SK-N-SH (cell line): ENCODE measurements around the gene FBXL5. TPM values are rescaled to one million over a fixed set of nuclear protein-coding genes. Genes with fewer than 3 reads are reported as not detected.

Experiments used
- CTCF ChIA-PET: fragments of 300-600, 350-600 bp; formaldehyde crosslinking; extraction: SDS; loops from one replicate; lab custom pipeline; 2021; lab: Yijun Ruan, JAX
- POLR2A ChIA-PET: fragments of 350-600 bp; sonication (Branson Sonifier 250); formaldehyde crosslinking; extraction: SDS; loops from one replicate; lab custom pipeline; 2020; ENCODE audit warnings: antibody characterized with exemption, inconsistent platforms; lab: Yijun Ruan, JAX
- DNase-seq: peaks from one replicate; pipeline ENCODE4 v3.0.0; 2012
- H2AFZ ChIP-seq: fragments of 200-600 bp; sonication (generic); 2 replicates; pipeline ENCODE4 v1.8.1; 2016; ENCODE audit warnings: antibody characterized with exemption, mild to moderate bottlenecking, low read depth
- H3F3A ChIP-seq: fragments of 200-600 bp; sonication (generic); replicated peaks from 2 replicates; pipeline ENCODE3; 2016; ENCODE audit warnings: antibody characterized with exemption, mild to moderate bottlenecking; ENCODE audit not compliant: insufficient read depth
- H3K27ac ChIP-seq, 2 experiments: fragments of 200-500 bp in 1 of 2; fragments of 200-600 bp in 1 of 2; sonication (Bioruptor generic) in 1 of 2; sonication (generic), shearing (Covaris generic) in 1 of 2; 2 replicates each; pipeline versions ENCODE4 v1.5.1 to v1.6.1; 2014 to 2016; ENCODE audit warnings: low read depth in 2 of 2, inconsistent platforms in 1 of 2, low read length in 1 of 2, mild to moderate bottlenecking in 1 of 2, mixed read lengths in 1 of 2
- H3K27me3 ChIP-seq: fragments of 200-600 bp; sonication (generic), shearing (Covaris generic); 2 replicates; pipeline ENCODE4 v1.6.1; 2016; ENCODE audit warnings: mixed run types; ENCODE audit not compliant: insufficient read depth
- H3K36me3 ChIP-seq, 2 experiments: fragments of 200-500 bp in 1 of 2; fragments of 200-600 bp in 1 of 2; sonication (Bioruptor generic) in 1 of 2; sonication (generic) in 1 of 2; replicated peaks in 1 of 2; 2 replicates each; pipeline versions ENCODE3 to v1.5.1; 2014 to 2016; ENCODE audit warnings: low read length in 1 of 2, mild to moderate bottlenecking in 1 of 2; ENCODE audit not compliant: insufficient read depth in 2 of 2, control insufficient read depth in 1 of 2
- H3K4me1 ChIP-seq, 2 experiments: fragments of 200-500 bp in 1 of 2; fragments of 200-600 bp in 1 of 2; sonication (Bioruptor generic) in 1 of 2; sonication (generic), shearing (Covaris generic) in 1 of 2; 2 replicates each; pipeline versions ENCODE4 v1.5.1 to v1.6.1; 2014 to 2016; ENCODE audit warnings: low read depth in 1 of 2, low read length in 1 of 2, mixed run types in 1 of 2; ENCODE audit not compliant: insufficient read depth in 2 of 2, control insufficient read depth in 1 of 2
- H3K4me2 ChIP-seq: fragments of 200-600 bp; sonication (generic), shearing (Covaris generic); 2 replicates; pipeline ENCODE4 v1.6.1; 2017; ENCODE audit warnings: mixed run types
- H3K4me3 ChIP-seq, 2 experiments: fragments of 200-500 bp in 1 of 2; fragments of 200-600 bp in 1 of 2; sonication (Bioruptor generic) in 1 of 2; sonication (generic), shearing (Covaris generic) in 1 of 2; 2 replicates each; pipeline versions ENCODE4 v1.5.1 to v1.8.1; 2014 to 2016; ENCODE audit warnings: low read depth in 2 of 2, inconsistent platforms in 1 of 2, low read length in 1 of 2, mild to moderate bottlenecking in 1 of 2, mixed read lengths in 1 of 2, moderate library complexity in 1 of 2
- H3K79me2 ChIP-seq: fragments of 200-600 bp; sonication (generic); 2 replicates; pipeline ENCODE4 v1.8.1; 2017; ENCODE audit warnings: mild to moderate bottlenecking; ENCODE audit not compliant: insufficient read depth
- H3K9ac ChIP-seq: fragments of 200-600 bp; sonication (generic); 2 replicates; pipeline ENCODE4 v1.6.1; 2017; ENCODE audit warnings: mixed run types
- H3K9me2 ChIP-seq: fragments of 200-600 bp; sonication (generic); 2 replicates; pipeline ENCODE4 v1.6.1; 2017; ENCODE audit warnings: mixed run types
- H3K9me3 ChIP-seq: fragments of 200-600 bp; sonication (generic); 2 replicates; pipeline ENCODE4 v1.6.1; 2017; ENCODE audit warnings: mixed run types, mild to moderate bottlenecking, moderate library complexity
- H4K20me1 ChIP-seq: fragments of 200-600 bp; sonication (generic); 2 replicates; pipeline ENCODE4 v1.6.1; 2017; ENCODE audit warnings: mild to moderate bottlenecking, mixed run types; ENCODE audit not compliant: insufficient read depth
- CHD2 ChIP-seq: fragments of 150-350 bp; IDR thresholded peaks from 2 replicates; pipeline ENCODE4 v1.6.1; 2018; ENCODE audit warnings: low read length; ENCODE audit not compliant: partially characterized antibody
- ELF1 ChIP-seq: IDR thresholded peaks from 2 replicates; pipeline ENCODE4 v1.4.0; 2012
- EP300 ChIP-seq, 2 experiments: IDR thresholded peaks; 2 replicates each; pipeline versions ENCODE4 v1.4.0 to v1.6.1; 2012; ENCODE audit warnings: borderline replicate concordance in 1 of 2, low read depth in 1 of 2, low read length in 1 of 2
- EZH2phosphoT487 ChIP-seq: fragments of 200-600 bp; sonication (generic); IDR thresholded peaks from 2 replicates; pipeline ENCODE4 v1.6.1; 2017; ENCODE audit warnings: low read depth, mixed run types, mild to moderate bottlenecking, antibody characterized with exemption, moderate library complexity, borderline replicate concordance
- FOSL2 ChIP-seq: IDR thresholded peaks from 2 replicates; pipeline ENCODE4 v1.4.0; 2012; ENCODE audit warnings: low read depth, mild to moderate bottlenecking, moderate library complexity, borderline replicate concordance
- FOXJ3 ChIP-seq: sonication (generic); formaldehyde crosslinking; IDR thresholded peaks from 2 replicates; pipeline ENCODE4 v1.5.1; 2020; ENCODE audit warnings: mild to moderate bottlenecking, missing genetic modification reagents
- FOXM1 ChIP-seq: IDR thresholded peaks from 2 replicates; pipeline ENCODE4 v1.4.0; 2012; ENCODE audit warnings: low read depth, mild to moderate bottlenecking
- GABPA ChIP-seq: IDR thresholded peaks from 2 replicates; pipeline ENCODE4 v1.4.0; 2012; ENCODE audit warnings: low read depth, mild to moderate bottlenecking
- MEF2A ChIP-seq: IDR thresholded peaks from 2 replicates; pipeline ENCODE4 v1.4.0; 2012; ENCODE audit warnings: low read depth, borderline replicate concordance
- MXI1 ChIP-seq: IDR thresholded peaks from 2 replicates; pipeline ENCODE4 v1.6.1; 2012; ENCODE audit warnings: mild to moderate bottlenecking, low read depth, low read length, improper control_type of control experiment
- NFIC ChIP-seq: IDR thresholded peaks from 2 replicates; pipeline ENCODE4 v1.4.0; 2012; ENCODE audit warnings: borderline replicate concordance
- POLR2AphosphoS5 ChIP-seq: IDR thresholded peaks from 2 replicates; pipeline ENCODE4 v1.6.1; 2012; ENCODE audit warnings: low read depth, low read length
- RAD21 ChIP-seq: IDR thresholded peaks from 2 replicates; pipeline ENCODE4 v1.6.1; 2012; ENCODE audit warnings: mild to moderate bottlenecking, low read length
- RCOR1 ChIP-seq: fragments of 150-350 bp; IDR thresholded peaks from 2 replicates; pipeline ENCODE4 v1.6.1; 2017; ENCODE audit warnings: antibody characterized with exemption, low read length
- RFX5 ChIP-seq: IDR thresholded peaks from 2 replicates; pipeline ENCODE4 v1.6.1; 2012; ENCODE audit warnings: mild to moderate bottlenecking, improper control_type of control experiment, low read length
- RXRA ChIP-seq: IDR thresholded peaks from 2 replicates; pipeline ENCODE4 v1.4.0; 2012; ENCODE audit warnings: low read depth, mild to moderate bottlenecking, borderline replicate concordance
- SMC3 ChIP-seq: IDR thresholded peaks from 2 replicates; pipeline ENCODE4 v1.6.1; 2012; ENCODE audit warnings: low read depth, low read length, improper control_type of control experiment
- TAF1 ChIP-seq: IDR thresholded peaks from 2 replicates; pipeline ENCODE4 v1.6.1; 2012; ENCODE audit warnings: low read depth, mild to moderate bottlenecking, low read length, moderate library complexity, borderline replicate concordance
- TCF12 ChIP-seq: IDR thresholded peaks from 2 replicates; pipeline ENCODE4 v1.4.0; 2012
- TEAD4 ChIP-seq: IDR thresholded peaks from 2 replicates; pipeline ENCODE4 v1.4.0; 2012; ENCODE audit warnings: mild to moderate bottlenecking, borderline replicate concordance; ENCODE audit not compliant: insufficient read depth
- YY1 ChIP-seq: IDR thresholded peaks from 2 replicates; pipeline ENCODE4 v1.4.0; 2012; ENCODE audit warnings: low read depth, mild to moderate bottlenecking
- WGBS: methylation state at CpG from one replicate; pipeline ENCODE4 v1.1.6; 2017; ENCODE audit warnings: low lambda C conversion rate; 5-methylcytosine and 5-hydroxymethylcytosine counted together
- polyA plus RNA-seq, 3 experiments: library from polyadenylated mRNA; depleted of rRNA; stranded (reverse); fragments of >200 nt; gene quantifications; 2 replicates each; pipeline ENCODE4 v1.2.3, GENCODE V29; 2012
- TF ChIP-seq, protein P1 (sequence below): fragments of 200-600 bp; sonication (generic); IDR thresholded peaks from 2 replicates; pipeline ENCODE4 v1.6.1; 2017; ENCODE audit warnings: antibody characterized with exemption, mild to moderate bottlenecking, moderate library complexity
- TF ChIP-seq, protein P2 (sequence below): fragments of 150-350 bp; IDR thresholded peaks from 2 replicates; pipeline ENCODE4 v1.6.1; 2017; ENCODE audit warnings: antibody characterized with exemption, low read length, low read depth, borderline replicate concordance
- TF ChIP-seq, protein P3 (sequence below): IDR thresholded peaks from 2 replicates; pipeline ENCODE4; 2012
- TF ChIP-seq, protein P4 (sequence below): IDR thresholded peaks from 2 replicates; pipeline ENCODE4 v1.4.0; 2012; ENCODE audit warnings: low read depth, borderline replicate concordance

FBXL5 gene
- polyA plus RNA-seq, 1 of the 3 experiments (the other 2 are of a cell fraction), result 13.5 TPM

DNA sequence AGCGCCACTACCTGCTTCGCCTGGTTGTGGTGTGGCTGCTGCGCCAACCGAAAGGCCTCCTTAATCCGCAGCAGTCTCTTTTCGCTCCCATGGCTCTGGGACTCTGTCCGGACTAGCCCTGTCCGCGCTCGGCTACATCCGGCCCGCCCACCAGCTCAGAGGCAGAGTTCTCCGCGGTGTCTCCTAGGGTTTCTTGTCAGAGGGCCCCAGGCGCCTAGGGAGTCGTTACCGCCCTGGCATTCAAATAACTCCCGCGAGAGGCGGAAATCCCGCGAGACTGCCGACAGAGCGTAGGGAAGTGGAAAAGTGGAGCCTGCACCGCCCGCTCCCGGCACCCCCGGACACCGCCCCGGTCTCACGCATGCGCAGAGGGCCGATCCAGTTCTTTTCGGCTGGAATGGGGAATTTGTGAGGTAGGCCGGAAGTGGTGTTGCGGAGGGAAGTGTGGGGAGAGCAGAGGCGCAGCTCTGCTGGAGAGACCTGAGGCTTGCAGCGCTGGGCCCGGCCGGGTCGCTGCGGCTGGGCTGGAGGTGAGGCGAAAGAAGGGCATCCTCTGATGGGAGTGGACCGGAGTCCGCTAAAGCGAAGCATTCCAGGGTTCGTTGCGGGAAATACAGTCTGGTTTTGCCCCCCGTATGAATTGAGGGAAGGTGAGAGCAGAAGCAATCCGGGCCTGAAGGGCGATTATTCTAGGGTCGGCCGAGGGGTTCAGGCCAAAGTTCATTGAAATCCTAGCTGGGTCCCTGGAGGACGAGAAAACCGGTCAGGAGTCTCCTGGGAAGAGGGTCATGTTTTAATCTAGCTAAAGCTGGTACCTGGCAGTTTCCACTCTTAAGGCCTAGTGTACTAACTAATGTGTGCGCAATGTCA lies 26.4 kb upstream of the FBXL5 start, which contains the start of gene FAM200B:
Gene FAM200B, plus strand, starts transcription at position 456 of the 870 bp plus-strand sequence. CDS start 5,151 bp downstream, outside the sequence.
- Histone ChIP-seq H3K9me2 (no peaks in the 10 kb centered on the region), H3F3A (peaks cover 12% of the 10 kb centered on the region), H3K9me3 (no peaks in the 10 kb centered on the region), H3K36me3 (peaks cover 25 to 30% of the 10 kb centered on the region in 2 experiments), H2AFZ (peak within 1 kb of the TSS; percentile 83), H3K4me1 (peaks cover 14 to 31% of the 10 kb centered on the region in 2 experiments; a peak in 3 of 4 replicates), H3K27me3 (no peaks in the 10 kb centered on the region), H3K4me3 (peak within 1 kb of the TSS; percentile 85 to 96), H3K4me2 (peak within 1 kb of the TSS; percentile 75), H3K9ac (peak within 1 kb of the TSS; percentile 98), H3K79me2 (peaks cover 96% of the 10 kb centered on the region), H4K20me1 (no peaks in the 10 kb centered on the region), H3K27ac (peak within 1 kb of the TSS; percentile 96 to 98)
- POLR2A ChIA-PET, result interaction anchor here (1.5 to 2.5 kb wide), 2 partner anchors 27 to 202 kb away, joined by 3 to 15 read pairs; partner anchors contain the start of gene FBXL5
- DNase-seq, result peak; percentile 99
- CTCF ChIA-PET, result interaction anchor here (0.7 to 1.9 kb wide), 6 partner anchors 10 to 202 kb away, joined by 3 to 5 read pairs (median 3); no protein-coding TSS in a partner anchor
- WGBS, result 1% methylated on average over 28 of the region's 56 CpGs
- TF ChIP-seq RFX5 (no peak), ELF1 (peak; percentile 78), MXI1 (peak; percentile 93), GABPA (peak; percentile 72), TAF1 (peak; percentile 87), TCF12 (no peak), FOXJ3 (CRISPR knock-in tag) (no peak), NFIC (no peak), RAD21 (no peak), TEAD4 (peak; percentile 45; the same call in 1 of the 2 replicates), EZH2phosphoT487 (no peak), SMC3 (no peak), POLR2AphosphoS5 (peak; percentile 88), RCOR1 (peak; percentile 39; the same call in 1 of the 2 replicates), YY1 (no peak; the same call in 1 of the 2 replicates), CHD2 (peak; percentile 100), RXRA (no peak), FOSL2 (0 out of 2 replicates have a peak, but pooled peaks have one; percentile 23), EP300 (IDR thresholded peaks at IDR 0.05; ENCODE audit: borderline replicate concordance in 1 of 2, low read depth in 1 of 2, low read length in 1 of 2) (peak in 1 of 2 experiments; percentile 33; a peak in 1 of 4 replicates), MEF2A (no peak), FOXM1 (peak; percentile 46; the same call in 1 of the 2 replicates)
- TF ChIP-seq, protein P1, sequence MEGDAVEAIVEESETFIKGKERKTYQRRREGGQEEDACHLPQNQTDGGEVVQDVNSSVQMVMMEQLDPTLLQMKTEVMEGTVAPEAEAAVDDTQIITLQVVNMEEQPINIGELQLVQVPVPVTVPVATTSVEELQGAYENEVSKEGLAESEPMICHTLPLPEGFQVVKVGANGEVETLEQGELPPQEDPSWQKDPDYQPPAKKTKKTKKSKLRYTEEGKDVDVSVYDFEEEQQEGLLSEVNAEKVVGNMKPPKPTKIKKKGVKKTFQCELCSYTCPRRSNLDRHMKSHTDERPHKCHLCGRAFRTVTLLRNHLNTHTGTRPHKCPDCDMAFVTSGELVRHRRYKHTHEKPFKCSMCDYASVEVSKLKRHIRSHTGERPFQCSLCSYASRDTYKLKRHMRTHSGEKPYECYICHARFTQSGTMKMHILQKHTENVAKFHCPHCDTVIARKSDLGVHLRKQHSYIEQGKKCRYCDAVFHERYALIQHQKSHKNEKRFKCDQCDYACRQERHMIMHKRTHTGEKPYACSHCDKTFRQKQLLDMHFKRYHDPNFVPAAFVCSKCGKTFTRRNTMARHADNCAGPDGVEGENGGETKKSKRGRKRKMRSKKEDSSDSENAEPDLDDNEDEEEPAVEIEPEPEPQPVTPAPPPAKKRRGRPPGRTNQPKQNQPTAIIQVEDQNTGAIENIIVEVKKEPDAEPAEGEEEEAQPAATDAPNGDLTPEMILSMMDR, result 0 out of 2 replicates have a peak, but pooled peaks have one; percentile 12
- TF ChIP-seq, protein P2, sequence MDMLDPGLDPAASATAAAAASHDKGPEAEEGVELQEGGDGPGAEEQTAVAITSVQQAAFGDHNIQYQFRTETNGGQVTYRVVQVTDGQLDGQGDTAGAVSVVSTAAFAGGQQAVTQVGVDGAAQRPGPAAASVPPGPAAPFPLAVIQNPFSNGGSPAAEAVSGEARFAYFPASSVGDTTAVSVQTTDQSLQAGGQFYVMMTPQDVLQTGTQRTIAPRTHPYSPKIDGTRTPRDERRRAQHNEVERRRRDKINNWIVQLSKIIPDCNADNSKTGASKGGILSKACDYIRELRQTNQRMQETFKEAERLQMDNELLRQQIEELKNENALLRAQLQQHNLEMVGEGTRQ, result no peak
- TF ChIP-seq, protein P3, sequence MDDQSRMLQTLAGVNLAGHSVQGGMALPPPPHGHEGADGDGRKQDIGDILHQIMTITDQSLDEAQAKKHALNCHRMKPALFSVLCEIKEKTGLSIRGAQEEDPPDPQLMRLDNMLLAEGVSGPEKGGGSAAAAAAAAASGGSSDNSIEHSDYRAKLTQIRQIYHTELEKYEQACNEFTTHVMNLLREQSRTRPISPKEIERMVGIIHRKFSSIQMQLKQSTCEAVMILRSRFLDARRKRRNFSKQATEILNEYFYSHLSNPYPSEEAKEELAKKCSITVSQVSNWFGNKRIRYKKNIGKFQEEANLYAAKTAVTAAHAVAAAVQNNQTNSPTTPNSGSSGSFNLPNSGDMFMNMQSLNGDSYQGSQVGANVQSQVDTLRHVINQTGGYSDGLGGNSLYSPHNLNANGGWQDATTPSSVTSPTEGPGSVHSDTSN, result peak; percentile 9; the same call in 1 of the 2 replicates
- TF ChIP-seq, protein P4, sequence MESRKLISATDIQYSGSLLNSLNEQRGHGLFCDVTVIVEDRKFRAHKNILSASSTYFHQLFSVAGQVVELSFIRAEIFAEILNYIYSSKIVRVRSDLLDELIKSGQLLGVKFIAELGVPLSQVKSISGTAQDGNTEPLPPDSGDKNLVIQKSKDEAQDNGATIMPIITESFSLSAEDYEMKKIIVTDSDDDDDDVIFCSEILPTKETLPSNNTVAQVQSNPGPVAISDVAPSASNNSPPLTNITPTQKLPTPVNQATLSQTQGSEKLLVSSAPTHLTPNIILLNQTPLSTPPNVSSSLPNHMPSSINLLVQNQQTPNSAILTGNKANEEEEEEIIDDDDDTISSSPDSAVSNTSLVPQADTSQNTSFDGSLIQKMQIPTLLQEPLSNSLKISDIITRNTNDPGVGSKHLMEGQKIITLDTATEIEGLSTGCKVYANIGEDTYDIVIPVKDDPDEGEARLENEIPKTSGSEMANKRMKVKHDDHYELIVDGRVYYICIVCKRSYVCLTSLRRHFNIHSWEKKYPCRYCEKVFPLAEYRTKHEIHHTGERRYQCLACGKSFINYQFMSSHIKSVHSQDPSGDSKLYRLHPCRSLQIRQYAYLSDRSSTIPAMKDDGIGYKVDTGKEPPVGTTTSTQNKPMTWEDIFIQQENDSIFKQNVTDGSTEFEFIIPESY, result peak; percentile 100
